ENCODE data around the gene IRAK1. TPM values are rescaled to one million over a fixed set of nuclear protein-coding genes. Genes with fewer than 3 reads are reported as not detected.

IRAK1 gene
- polyA plus RNA-seq, 1 of the 3 experiments (the other 2 are of a cell fraction) = 68.5 TPM

GRCh38 chrX:154025230-154025629 is 5.5 kb upstream of the IRAK1 start (continued):
- TF ChIP-seq FOXJ3 (CRISPR knock-in tag; IDR thresholded peaks at IDR 0.05) (no peak), YY1 (IDR thresholded peaks at IDR 0.05; ENCODE audit: low read depth) (no peak), USF2 (IDR thresholded peaks at IDR 0.05; ENCODE audit: borderline replicate concordance, low read depth, low read length) (no peak), NFIC (IDR thresholded peaks at IDR 0.05; ENCODE audit: borderline replicate concordance) (no peak), RXRA (IDR thresholded peaks at IDR 0.05; ENCODE audit: borderline replicate concordance, low read depth) (no peak), RCOR1 (IDR thresholded peaks at IDR 0.05; ENCODE audit: low read length) (no peak)

- H3F3A ChIP-seq (replicated peaks; ENCODE audit: insufficient read depth) = peaks cover 7% of the 10 kb centered on the region
- no peak overlapping the region for H3K4me2 ChIP-seq
- H3K4me3 ChIP-seq (ENCODE audit: low read depth in 2 of 2, low read length in 1 of 2) = no peak overlapping the region
- ChIA-PET POLR2A (no interaction called here), CTCF (interaction anchor here (12.4 kb wide), 1 partner anchor 11 kb away, joined by 94 read pairs; no protein-coding TSS in a partner anchor)
- no peak for DNase-seq
- no peaks in the 10 kb centered on the region for H3K36me3 ChIP-seq (replicated peaks in 1 of 2; ENCODE audit: control insufficient read depth in 1 of 2, insufficient read depth in 2 of 2, low read length in 1 of 2)
- H3K9ac ChIP-seq = no peak overlapping the region
- H4K20me1 ChIP-seq (ENCODE audit: insufficient read depth) = no peaks in the 10 kb centered on the region
- WGBS (ENCODE audit: low lambda C conversion rate) = 51% methylated on average over 3 of the region's 15 CpGs
- H3K9me2 ChIP-seq = no peaks in the 10 kb centered on the region
- TF ChIP-seq CTCF (IDR thresholded peaks at IDR 0.05) (no peak), TEAD4 (IDR thresholded peaks at IDR 0.05; ENCODE audit: borderline replicate concordance, insufficient read depth) (no peak), FOXJ3 (CRISPR knock-in tag; IDR thresholded peaks at IDR 0.05) (no peak)
- peaks cover 2% of the 10 kb centered on the region; the same call in 1 of the 2 replicates for H3K79me2 ChIP-seq (ENCODE audit: insufficient read depth)
- H3K9me3 ChIP-seq = no peaks in the 10 kb centered on the region
- peaks cover 56% of the 10 kb centered on the region for H3K27me3 ChIP-seq (ENCODE audit: insufficient read depth)
- peaks cover 0 to 17% of the 10 kb centered on the region in 2 experiments; a peak in 1 of 4 replicates for H3K4me1 ChIP-seq (ENCODE audit: control insufficient read depth in 1 of 2, insufficient read depth in 2 of 2, low read depth in 1 of 2, low read length in 1 of 2)
- H2AFZ ChIP-seq (ENCODE audit: low read depth) = no peak overlapping the region
- no peak overlapping the region for H3K27ac ChIP-seq (ENCODE audit: low read depth in 2 of 2, low read length in 1 of 2)
Measured at GRCh38 chrX:154024271-154024670, 4.6 kb upstream of the IRAK1 start.

GRCh38 chrX:154023276-154024000 is 3.7 kb upstream of the IRAK1 start:
- CTCF ChIA-PET = interaction anchor here (12.4 kb wide), 1 partner anchor 10 kb away, joined by 94 read pairs; no protein-coding TSS in a partner anchor
- no peak for TF ChIP-seq RAD21 (IDR thresholded peaks at IDR 0.05; ENCODE audit: low read length)
- TF ChIP-seq YY1 (IDR thresholded peaks at IDR 0.05; ENCODE audit: low read depth) = no peak
- TF ChIP-seq MXI1 (IDR thresholded peaks at IDR 0.05; ENCODE audit: low read depth, low read length) = no peak
- TF ChIP-seq IRF3 (IDR thresholded peaks at IDR 0.05; ENCODE audit: low read depth, low read length) = no peak
- no peak for TF ChIP-seq FOXM1 (IDR thresholded peaks at IDR 0.05; ENCODE audit: low read depth)
- TF ChIP-seq GABPA (IDR thresholded peaks at IDR 0.05; ENCODE audit: low read depth) = no peak
- no peak for TF ChIP-seq EP300 (IDR thresholded peaks at IDR 0.05; ENCODE audit: borderline replicate concordance in 1 of 2, low read depth in 1 of 2, low read length in 1 of 2)
- TF ChIP-seq ELF1 (IDR thresholded peaks at IDR 0.05) = no peak
- TF ChIP-seq NRF1 (IDR thresholded peaks at IDR 0.05; ENCODE audit: low read depth, low read length) = no peak
- no peak for TF ChIP-seq USF2 (IDR thresholded peaks at IDR 0.05; ENCODE audit: borderline replicate concordance, low read depth, low read length)
- no peak for TF ChIP-seq MEF2A (IDR thresholded peaks at IDR 0.05; ENCODE audit: borderline replicate concordance, low read depth)
- no peak for TF ChIP-seq JUND (IDR thresholded peaks at IDR 0.05)
- TF ChIP-seq RFX5 (IDR thresholded peaks at IDR 0.05; ENCODE audit: low read length) = no peak
- no peak for TF ChIP-seq TAF1 (IDR thresholded peaks at IDR 0.05; ENCODE audit: borderline replicate concordance, low read depth, low read length)
- no peak for TF ChIP-seq FOXJ3 (CRISPR knock-in tag; IDR thresholded peaks at IDR 0.05)

More at GRCh38 chrX:154023276-154024000, 3.7 kb upstream of the IRAK1 start:
- H3K27ac ChIP-seq (ENCODE audit: low read depth in 2 of 2, low read length in 1 of 2) = no peak overlapping the region; a peak in 1 of 4 replicates
- no peaks in the 10 kb centered on the region for H3K9me2 ChIP-seq
- H4K20me1 ChIP-seq (ENCODE audit: insufficient read depth) = no peaks in the 10 kb centered on the region
- no peaks in the 10 kb centered on the region for H3K9me3 ChIP-seq
- H3K4me1 ChIP-seq (ENCODE audit: control insufficient read depth in 1 of 2, insufficient read depth in 2 of 2, low read depth in 1 of 2, low read length in 1 of 2) = peaks cover 0 to 18% of the 10 kb centered on the region in 2 experiments; a peak in 1 of 4 replicates
- H3K36me3 ChIP-seq (replicated peaks in 1 of 2; ENCODE audit: control insufficient read depth in 1 of 2, insufficient read depth in 2 of 2, low read length in 1 of 2) = no peaks in the 10 kb centered on the region
- no peak overlapping the region for H3K4me2 ChIP-seq
- WGBS (ENCODE audit: low lambda C conversion rate) = 64% methylated on average over 26 of the region's 27 CpGs
- no peak overlapping the region for H3K9ac ChIP-seq
- peaks cover 10% of the 10 kb centered on the region for H3K79me2 ChIP-seq (ENCODE audit: insufficient read depth)
- POLR2A ChIA-PET = no interaction called here
- H3K4me3 ChIP-seq (ENCODE audit: low read depth in 2 of 2, low read length in 1 of 2) = no peak overlapping the region
- DNase-seq = no peak
- peaks cover 7% of the 10 kb centered on the region for H3F3A ChIP-seq (replicated peaks; ENCODE audit: insufficient read depth)
- no peak overlapping the region for H2AFZ ChIP-seq (ENCODE audit: low read depth)
- H3K27me3 ChIP-seq (ENCODE audit: insufficient read depth) = peaks cover 48% of the 10 kb centered on the region
